Measurements from ENCODE around the gene MYO3B. TPM values are rescaled to one million over a fixed set of nuclear protein-coding genes. Genes with fewer than 3 reads are reported as not detected.

The MYO3B gene
- total RNA-seq, 1 donor from 2014 or later, result 0.17 TPM

DNA sequence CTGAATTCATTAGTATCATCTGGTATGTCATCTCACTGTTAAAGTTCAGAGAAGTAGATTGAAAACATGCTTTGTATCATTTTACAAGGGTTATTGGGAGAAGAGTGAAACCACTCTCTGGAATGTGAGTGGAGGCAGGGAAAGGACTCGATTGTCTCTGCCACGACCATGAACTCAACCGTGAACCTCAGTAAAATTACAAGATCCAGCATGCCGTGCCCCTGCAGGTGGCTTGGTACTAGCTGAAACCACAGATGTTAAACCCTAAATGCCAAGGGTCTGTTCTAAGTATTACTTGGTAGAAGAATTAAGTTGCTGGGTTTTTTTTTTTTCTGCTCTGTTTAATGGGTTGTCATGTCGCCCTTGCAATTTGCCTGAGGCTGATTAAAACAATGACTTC lies 197.2 kb downstream of the MYO3B start:
- no peaks in the 10 kb centered on the region for H3K9me3 ChIP-seq
- TF ChIP-seq, protein P1, sequence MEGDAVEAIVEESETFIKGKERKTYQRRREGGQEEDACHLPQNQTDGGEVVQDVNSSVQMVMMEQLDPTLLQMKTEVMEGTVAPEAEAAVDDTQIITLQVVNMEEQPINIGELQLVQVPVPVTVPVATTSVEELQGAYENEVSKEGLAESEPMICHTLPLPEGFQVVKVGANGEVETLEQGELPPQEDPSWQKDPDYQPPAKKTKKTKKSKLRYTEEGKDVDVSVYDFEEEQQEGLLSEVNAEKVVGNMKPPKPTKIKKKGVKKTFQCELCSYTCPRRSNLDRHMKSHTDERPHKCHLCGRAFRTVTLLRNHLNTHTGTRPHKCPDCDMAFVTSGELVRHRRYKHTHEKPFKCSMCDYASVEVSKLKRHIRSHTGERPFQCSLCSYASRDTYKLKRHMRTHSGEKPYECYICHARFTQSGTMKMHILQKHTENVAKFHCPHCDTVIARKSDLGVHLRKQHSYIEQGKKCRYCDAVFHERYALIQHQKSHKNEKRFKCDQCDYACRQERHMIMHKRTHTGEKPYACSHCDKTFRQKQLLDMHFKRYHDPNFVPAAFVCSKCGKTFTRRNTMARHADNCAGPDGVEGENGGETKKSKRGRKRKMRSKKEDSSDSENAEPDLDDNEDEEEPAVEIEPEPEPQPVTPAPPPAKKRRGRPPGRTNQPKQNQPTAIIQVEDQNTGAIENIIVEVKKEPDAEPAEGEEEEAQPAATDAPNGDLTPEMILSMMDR (IDR thresholded peaks at IDR 0.05), result no peak
- DNase-seq (no peak), ATAC-seq (no peak)
- H3K4me1 ChIP-seq, result no peaks in the 10 kb centered on the region
- peaks cover under 1% of the 10 kb centered on the region for H3K27me3 ChIP-seq
- no peak overlapping the region for H3K4me3 ChIP-seq
- intact Hi-C loops (cut with DNase I), result no loop called here
- H3K27ac ChIP-seq, result no peak overlapping the region
- no peaks in the 10 kb centered on the region for H3K36me3 ChIP-seq

DNA sequence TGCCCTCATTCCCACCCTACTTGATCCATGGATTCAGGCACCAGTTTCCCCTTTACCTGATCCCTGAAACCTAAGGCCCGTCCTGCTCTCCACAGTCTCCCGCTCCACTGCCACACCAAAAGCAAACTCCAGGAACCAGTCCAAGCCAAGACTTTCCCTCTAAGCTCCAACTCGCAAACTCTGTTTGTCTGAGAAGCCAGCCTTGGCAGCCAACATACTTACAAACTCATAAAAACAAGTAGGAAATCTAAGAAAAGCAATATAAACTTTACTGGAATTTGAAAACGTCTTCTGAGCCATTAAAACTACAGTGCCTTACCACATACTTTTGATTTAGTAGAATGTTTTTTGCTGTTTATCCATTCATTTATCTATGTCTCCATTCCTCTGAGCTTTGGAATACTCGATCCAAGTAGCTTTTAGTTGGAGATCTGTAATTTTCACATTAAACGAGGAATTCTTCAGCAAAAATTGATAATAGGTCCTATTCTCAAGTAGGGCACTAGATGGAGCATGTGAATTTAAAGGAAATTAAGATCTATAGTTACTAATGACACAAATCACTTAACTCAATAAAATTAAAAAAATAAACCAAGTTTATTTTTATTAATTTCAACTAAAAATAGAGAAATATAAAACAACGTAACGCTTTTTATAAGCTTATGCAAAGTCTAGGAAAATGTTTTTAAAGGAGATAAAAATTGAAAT lies 199.7 kb downstream of the MYO3B start:
- DNase-seq (no peak), ATAC-seq (no peak)
- TF ChIP-seq, protein P1 (IDR thresholded peaks at IDR 0.05), result peak; percentile 5
- no peaks in the 10 kb centered on the region for H3K4me1 ChIP-seq
- no peaks in the 10 kb centered on the region for H3K9me3 ChIP-seq
- intact Hi-C loops (cut with DNase I), result no loop called here
- H3K27me3 ChIP-seq, result no peaks in the 10 kb centered on the region
- H3K27ac ChIP-seq, result no peak overlapping the region
- H3K4me3 ChIP-seq, result no peak overlapping the region
- no peaks in the 10 kb centered on the region for H3K36me3 ChIP-seq

GRCh38 chr2:170380267-170380666 lies 202.3 kb downstream of the MYO3B start:
- H3K9me3 ChIP-seq, result no peaks in the 10 kb centered on the region
- DNase-seq (no peak), ATAC-seq (no peak)
- peaks cover 9% of the 10 kb centered on the region for H3K27me3 ChIP-seq
- H3K4me3 ChIP-seq, result no peak overlapping the region
- intact Hi-C loops (cut with DNase I), result no loop called here
- no peak overlapping the region for H3K27ac ChIP-seq
- no peaks in the 10 kb centered on the region for H3K4me1 ChIP-seq
- no peaks in the 10 kb centered on the region for H3K36me3 ChIP-seq
- TF ChIP-seq, protein P1 (IDR thresholded peaks at IDR 0.05), result no peak

- TF ChIP-seq, protein P1 (IDR thresholded peaks at IDR 0.05), result no peak
- ATAC-seq (no peak), DNase-seq (no peak)
- H3K36me3 ChIP-seq, result no peaks in the 10 kb centered on the region
- no peak overlapping the region for H3K4me3 ChIP-seq
- intact Hi-C loops (cut with DNase I), result no loop called here
- no peaks in the 10 kb centered on the region for H3K9me3 ChIP-seq
- H3K4me1 ChIP-seq, result no peaks in the 10 kb centered on the region
- H3K27me3 ChIP-seq, result peaks cover 9% of the 10 kb centered on the region
- no peak overlapping the region for H3K27ac ChIP-seq
Measured at GRCh38 chr2:170381678-170382077, 203.7 kb downstream of the MYO3B start.

DNA sequence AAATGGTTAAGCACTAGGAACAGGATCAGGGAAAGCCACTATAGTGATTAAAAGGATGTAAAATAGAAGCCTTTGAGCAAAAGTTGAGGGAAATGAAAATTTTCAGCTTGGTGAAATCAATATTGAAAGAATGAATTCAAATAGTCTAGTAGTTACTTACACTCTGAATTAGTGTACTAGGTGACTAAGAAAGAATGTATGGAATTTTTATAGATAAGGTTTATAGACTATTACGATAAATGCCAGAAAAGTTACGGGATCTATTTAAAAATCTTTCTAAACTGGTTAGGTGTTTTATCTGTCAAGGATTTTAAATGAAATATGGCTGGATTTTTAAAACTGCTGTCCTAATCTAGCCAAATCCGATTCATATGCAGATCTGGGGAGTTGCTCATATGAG lies 208.6 kb downstream of the MYO3B start:
- intact Hi-C loops (cut with DNase I), result no loop called here

More for the DNA sequence above, 208.6 kb downstream of the MYO3B start:
- TF ChIP-seq, protein P1 (IDR thresholded peaks at IDR 0.05), result no peak
- peaks cover 16% of the 10 kb centered on the region for H3K27me3 ChIP-seq
- no peaks in the 10 kb centered on the region for H3K4me1 ChIP-seq
- H3K27ac ChIP-seq, result no peak overlapping the region
- no peaks in the 10 kb centered on the region for H3K9me3 ChIP-seq
- DNase-seq, result no peak
- no peak overlapping the region for H3K4me3 ChIP-seq
- no peaks in the 10 kb centered on the region for H3K36me3 ChIP-seq
- ATAC-seq, result no peak

Data from upper lobe of right lung (tissue), 1 donor.